NCI-H82 (cell line): ENCODE measurements around the gene ATRIP.
A peak's percentile ranks its signal among the peaks of the same experiment; 100 is the strongest.

ENCODE experiments used
- DNase-seq: peaks from one replicate; lab custom pipeline; 2025; lab: John Stamatoyannopoulos, UW

ATRIP gene

GRCh38 chr3:48504051-48504946 lies 57.8 kb downstream of the ATRIP start, which contains the start of gene SHISA5:
TSS of gene SHISA5 (minus strand) at chr3:48504174. CDS start at chr3:48504094, 80 bp downstream.
- DNase-seq, result peak; percentile 22

- DNase-seq, result no peak
Measured at GRCh38 chr3:48505146-48505545, 58.6 kb downstream of the ATRIP start.

GRCh38 chr3:48505968-48506504 lies 59.5 kb downstream of the ATRIP start:
- no peak for DNase-seq

- peak; percentile 77 for DNase-seq
Measured at GRCh38 chr3:48507256-48508061, 60.9 kb downstream of the ATRIP start.

- DNase-seq, result no peak
Measured at GRCh38 chr3:48511551-48511950, 65.0 kb downstream of the ATRIP start.

GRCh38 chr3:48514431-48515227 lies 68.1 kb downstream of the ATRIP start:
- no peak for DNase-seq
